Skeletal muscle tissue (tissue), 4 donors: ENCODE results near the gene PARD3B. TPM values are rescaled to one million over a fixed set of nuclear protein-coding genes. Genes with fewer than 3 reads are reported as not detected.

Source experiments
- H3K27ac ChIP-seq: one replicate; pipeline ENCODE4 v1.7.0; 2013; ENCODE audit warnings: mild to moderate bottlenecking, low read depth, low read length, inconsistent platforms
- H3K27me3 ChIP-seq, 3 donors: one replicate each; pipeline ENCODE4 v1.7.0; 2013; ENCODE audit warnings: low read length in 3 of 3; ENCODE audit not compliant: control insufficient read depth in 3 of 3, insufficient read depth in 3 of 3
- H3K36me3 ChIP-seq, 3 donors: one replicate each; pipeline ENCODE4 v1.7.0; 2013; ENCODE audit warnings: low read length in 3 of 3; ENCODE audit not compliant: control insufficient read depth in 3 of 3, insufficient read depth in 3 of 3
- H3K4me1 ChIP-seq, 3 donors: one replicate each; pipeline ENCODE4 v1.7.0; 2013; ENCODE audit warnings: low read length in 3 of 3, mild to moderate bottlenecking in 3 of 3; ENCODE audit not compliant: control insufficient read depth in 3 of 3, insufficient read depth in 3 of 3
- H3K4me3 ChIP-seq, 3 donors: one replicate each; pipeline ENCODE4 v1.7.0; 2013; ENCODE audit warnings: low read length in 3 of 3
- H3K9ac ChIP-seq, 3 donors: one replicate each; pipeline ENCODE4 v1.7.0; 2013; ENCODE audit warnings: low read length in 3 of 3, mild to moderate bottlenecking in 3 of 3, moderate library complexity in 2 of 3, low read depth in 1 of 3
- H3K9me3 ChIP-seq, 3 donors: one replicate each; pipeline ENCODE4 v1.7.0; 2013; ENCODE audit warnings: low read length in 3 of 3; ENCODE audit not compliant: control insufficient read depth in 3 of 3
- total RNA-seq: library from RNA; depleted of rRNA; stranded (reverse); fragments of >200 nt; gene quantifications from one replicate; pipeline ENCODE4 v1.2.3, GENCODE V29; 2014
- donor health status: Osteomylitis.

Gene PARD3B
- total RNA-seq, 1 donor from 2014 or later: 19.8 TPM

GRCh38 chr2:204909791-204910190, 364.5 kb downstream of the PARD3B start:
- Histone ChIP-seq H3K27ac (no peak overlapping the region), H3K36me3 (no peaks in the 10 kb centered on the region), H3K9ac (no peak overlapping the region), H3K4me1 (no peaks in the 10 kb centered on the region), H3K9me3 (no peaks in the 10 kb centered on the region), H3K27me3 (no peaks in the 10 kb centered on the region), H3K4me3 (no peak overlapping the region)

- H3K27me3 ChIP-seq: no peaks in the 10 kb centered on the region
- H3K27ac ChIP-seq: no peak overlapping the region
- H3K4me3 ChIP-seq: no peak overlapping the region
- no peaks in the 10 kb centered on the region for H3K36me3 ChIP-seq
- H3K4me1 ChIP-seq: no peaks in the 10 kb centered on the region
- H3K9ac ChIP-seq: no peak overlapping the region
- H3K9me3 ChIP-seq: no peaks in the 10 kb centered on the region
Measured at GRCh38 chr2:204913312-204913711, 368.0 kb downstream of the PARD3B start.

GRCh38 chr2:204913854-204914464, 368.7 kb downstream of the PARD3B start:
- H3K4me1 ChIP-seq: no peaks in the 10 kb centered on the region
- H3K36me3 ChIP-seq: no peaks in the 10 kb centered on the region
- H3K27me3 ChIP-seq: no peaks in the 10 kb centered on the region
- H3K9ac ChIP-seq: no peak overlapping the region
- H3K4me3 ChIP-seq: no peak overlapping the region
- H3K27ac ChIP-seq: no peak overlapping the region
- H3K9me3 ChIP-seq: no peaks in the 10 kb centered on the region

- H3K4me1 ChIP-seq: no peaks in the 10 kb centered on the region
- H3K27me3 ChIP-seq: no peaks in the 10 kb centered on the region
- H3K9ac ChIP-seq: no peak overlapping the region
- no peak overlapping the region for H3K4me3 ChIP-seq
- no peaks in the 10 kb centered on the region for H3K9me3 ChIP-seq
- H3K36me3 ChIP-seq: no peaks in the 10 kb centered on the region
- H3K27ac ChIP-seq: no peak overlapping the region
Measured at GRCh38 chr2:204914708-204915107, 369.4 kb downstream of the PARD3B start.

GRCh38 chr2:204917089-204917701, 371.9 kb downstream of the PARD3B start:
- Histone ChIP-seq H3K36me3 (no peaks in the 10 kb centered on the region), H3K4me1 (no peaks in the 10 kb centered on the region), H3K27ac (no peak overlapping the region), H3K27me3 (no peaks in the 10 kb centered on the region), H3K9ac (no peak overlapping the region), H3K4me3 (no peak overlapping the region), H3K9me3 (no peaks in the 10 kb centered on the region)

- Histone ChIP-seq H3K4me1 (no peaks in the 10 kb centered on the region), H3K27me3 (no peaks in the 10 kb centered on the region), H3K36me3 (no peaks in the 10 kb centered on the region), H3K9ac (no peak overlapping the region), H3K4me3 (no peak overlapping the region), H3K27ac (no peak overlapping the region), H3K9me3 (no peaks in the 10 kb centered on the region)
Measured at GRCh38 chr2:204920776-204921175, 375.5 kb downstream of the PARD3B start.

GRCh38 chr2:204923957-204924356, 378.7 kb downstream of the PARD3B start:
- H3K27ac ChIP-seq: no peak overlapping the region
- no peaks in the 10 kb centered on the region for H3K4me1 ChIP-seq
- H3K36me3 ChIP-seq: no peaks in the 10 kb centered on the region
- no peak overlapping the region for H3K9ac ChIP-seq
- H3K27me3 ChIP-seq: no peaks in the 10 kb centered on the region
- H3K9me3 ChIP-seq: no peaks in the 10 kb centered on the region
- no peak overlapping the region for H3K4me3 ChIP-seq

GRCh38 chr2:204931562-204931961, 386.3 kb downstream of the PARD3B start:
- Histone ChIP-seq H3K27ac (no peak overlapping the region), H3K36me3 (no peaks in the 10 kb centered on the region), H3K4me3 (no peak overlapping the region), H3K4me1 (no peaks in the 10 kb centered on the region), H3K9ac (no peak overlapping the region), H3K27me3 (no peaks in the 10 kb centered on the region), H3K9me3 (no peaks in the 10 kb centered on the region)

GRCh38 chr2:204933735-204934374, 388.6 kb downstream of the PARD3B start:
- Histone ChIP-seq H3K9me3 (no peaks in the 10 kb centered on the region), H3K27me3 (no peaks in the 10 kb centered on the region), H3K36me3 (no peaks in the 10 kb centered on the region), H3K4me3 (no peak overlapping the region), H3K9ac (no peak overlapping the region), H3K27ac (no peak overlapping the region), H3K4me1 (no peaks in the 10 kb centered on the region)

GRCh38 chr2:204944927-204945326, 399.7 kb downstream of the PARD3B start:
- Histone ChIP-seq H3K4me1 (no peaks in the 10 kb centered on the region), H3K9me3 (peaks cover 0 to 2% (median 0%) of the 10 kb centered on the region in 3 donors), H3K36me3 (no peaks in the 10 kb centered on the region), H3K27ac (no peak overlapping the region), H3K9ac (no peak overlapping the region), H3K4me3 (no peak overlapping the region), H3K27me3 (no peaks in the 10 kb centered on the region)
